ENCODE data around the gene RRAS.

GRCh38 chr19:49662011-49662410, 22.1 kb upstream of the RRAS start:
- no peak for TF ChIP-seq CTCF (IDR thresholded peaks at IDR 0.05; ENCODE audit: low read depth, low read length)
- TF ChIP-seq EZH2phosphoT487 (IDR thresholded peaks at IDR 0.05; ENCODE audit: low read depth): no peak
